SK-N-SH treated with all-trans-retinoic acid at 6 μM for 48 hours (cell line): ENCODE data around the gene PLEKHA8.

Experiments
- PPARA ChIP-seq: fragments of 250-450 bp; sonication (Bioruptor Pico); IDR thresholded peaks from 2 replicates; pipeline ENCODE4 v1.5.0; 2020; ENCODE audit warnings: mild to moderate bottlenecking, borderline replicate concordance
- RARB ChIP-seq: fragments of 250-450 bp; sonication (Bioruptor Pico); IDR thresholded peaks from 2 replicates; pipeline ENCODE4 v1.8.0; 2021; ENCODE audit warnings: mild to moderate bottlenecking, moderate library complexity
- TCF4 ChIP-seq: fragments of 250-450 bp; sonication (Bioruptor Pico); IDR thresholded peaks from 2 replicates; pipeline ENCODE4 v1.8.0; 2021; ENCODE audit warnings: mild to moderate bottlenecking, moderate library complexity, borderline replicate concordance

DNA sequence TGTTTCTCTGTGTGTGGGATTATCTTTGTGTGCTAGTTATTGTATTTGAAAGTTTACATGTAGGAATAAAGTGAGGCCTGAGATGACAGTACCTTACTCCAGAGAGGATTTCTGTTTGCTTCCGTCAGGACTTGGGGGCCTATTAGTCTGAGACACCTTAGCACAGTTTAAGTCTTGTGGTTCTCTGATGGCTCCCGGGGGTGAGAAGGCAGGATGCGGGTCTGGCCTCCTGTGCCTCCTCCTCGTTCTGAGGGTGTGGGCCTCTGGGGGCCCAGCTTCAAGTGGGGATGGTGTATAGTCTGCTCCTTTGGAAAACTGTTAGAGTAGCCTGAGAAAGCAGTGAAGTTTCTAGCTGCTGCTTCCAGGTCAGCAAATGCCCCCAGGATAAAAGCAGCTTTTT lies 119.0 kb downstream of the PLEKHA8 start:
- TF ChIP-seq RARB (CRISPR knock-in tag) (no peak), PPARA (CRISPR knock-in tag) (no peak), TCF4 (CRISPR knock-in tag) (no peak)
